ENCODE data around the gene MGA. TPM values are rescaled to one million over a fixed set of nuclear protein-coding genes. Genes with fewer than 3 reads are reported as not detected.

The MGA gene
- total RNA-seq, 1 donor from 2014 or later = 65.2 TPM

GRCh38 chr15:41658689-41659088 lies 1.5 kb upstream of the MGA start:
- no peak for DNase-seq (ENCODE audit: low spot score)

- no peak for DNase-seq (ENCODE audit: low spot score)
Measured at GRCh38 chr15:41659190-41659589, 1.0 kb upstream of the MGA start.

- no peak for DNase-seq (ENCODE audit: low spot score)
Measured at GRCh38 chr15:41659855-41660234, 360 bp upstream of the MGA start.

GRCh38 chr15:41661078-41661517 lies 893 bp downstream of the MGA start:
- DNase-seq (ENCODE audit: low spot score) = no peak

- DNase-seq (ENCODE audit: low spot score) = peak; percentile 77
Measured at GRCh38 chr15:41661518-41662225, 1.5 kb downstream of the MGA start.

- DNase-seq (ENCODE audit: low spot score) = no peak
Measured at GRCh38 chr15:41666353-41666920, 6.2 kb downstream of the MGA start.

- DNase-seq (ENCODE audit: low spot score) = no peak
Measured at GRCh38 chr15:41669701-41670100, 9.5 kb downstream of the MGA start.

GRCh38 chr15:41671656-41672648 lies 11.7 kb downstream of the MGA start:
- DNase-seq (ENCODE audit: low spot score) = no peak

GRCh38 chr15:41675337-41675736 lies 15.1 kb downstream of the MGA start:
- no peak for DNase-seq (ENCODE audit: low spot score)

- no peak for DNase-seq (ENCODE audit: low spot score)
Measured at GRCh38 chr15:41678742-41679141, 18.5 kb downstream of the MGA start.

GRCh38 chr15:41683955-41684354 lies 23.8 kb downstream of the MGA start:
- no peak for DNase-seq (ENCODE audit: low spot score)

- DNase-seq (ENCODE audit: low spot score) = no peak
Measured at GRCh38 chr15:41688671-41689070, 28.5 kb downstream of the MGA start.

GRCh38 chr15:41689083-41689482 lies 28.9 kb downstream of the MGA start:
- no peak for DNase-seq (ENCODE audit: low spot score)

- DNase-seq (ENCODE audit: low spot score) = no peak
Measured at GRCh38 chr15:41689834-41690233, 29.6 kb downstream of the MGA start.

- no peak for DNase-seq (ENCODE audit: low spot score)
Measured at GRCh38 chr15:41690636-41691035, 30.4 kb downstream of the MGA start.

- DNase-seq (ENCODE audit: low spot score) = no peak
Measured at GRCh38 chr15:41691471-41691870, 31.3 kb downstream of the MGA start.

- DNase-seq (ENCODE audit: low spot score) = no peak
Measured at GRCh38 chr15:41692049-41692448, 31.8 kb downstream of the MGA start.

- no peak for DNase-seq (ENCODE audit: low spot score)
Measured at GRCh38 chr15:41693757-41694156, 33.6 kb downstream of the MGA start.

- DNase-seq (ENCODE audit: low spot score) = no peak
Measured at GRCh38 chr15:41695750-41696436, 35.7 kb downstream of the MGA start.

GRCh38 chr15:41698779-41699178 lies 38.6 kb downstream of the MGA start:
- no peak for DNase-seq (ENCODE audit: low spot score)

- no peak for DNase-seq (ENCODE audit: low spot score)
Measured at GRCh38 chr15:41703120-41703519, 42.9 kb downstream of the MGA start.

GRCh38 chr15:41713047-41713446 lies 52.8 kb downstream of the MGA start:
- DNase-seq (ENCODE audit: low spot score) = no peak

All from ureter (tissue), 1 donor.